Stimulated activated naive CD4-positive, alpha-beta T cell treated with Interleukin-2 at 50 U/mL for 16 hours (primary cell): ENCODE results near the gene CBFA2T2.
"Not testable (repeated sequence)": the region's sequence is repeated elsewhere in the genome, so short reads cannot be mapped to it uniquely, and the experiment has no call there.

Experiments
- DNase-seq: peaks from one replicate; lab custom pipeline; 2025; lab: John Stamatoyannopoulos, UW

Gene CBFA2T2

GRCh38 chr20:33507461-33507860, 17.6 kb downstream of the CBFA2T2 start:
- no peak for DNase-seq

- DNase-seq = not testable (repeated sequence)
Measured at GRCh38 chr20:33508015-33508414, 18.1 kb downstream of the CBFA2T2 start.

GRCh38 chr20:33509057-33509456, 19.2 kb downstream of the CBFA2T2 start:
- not testable (repeated sequence) for DNase-seq

- not testable (repeated sequence) for DNase-seq
Measured at GRCh38 chr20:33511876-33512275, 22.0 kb downstream of the CBFA2T2 start.

- DNase-seq = no peak
Measured at GRCh38 chr20:33515569-33516216, 25.8 kb downstream of the CBFA2T2 start.

GRCh38 chr20:33516882-33517281, 27.0 kb downstream of the CBFA2T2 start:
- DNase-seq = no peak

GRCh38 chr20:33518071-33518470, 28.2 kb downstream of the CBFA2T2 start:
- DNase-seq = no peak

GRCh38 chr20:33521461-33521860, 31.6 kb downstream of the CBFA2T2 start:
- no peak for DNase-seq

GRCh38 chr20:33522256-33522820, 32.4 kb downstream of the CBFA2T2 start:
- DNase-seq = no peak

- no peak for DNase-seq
Measured at GRCh38 chr20:33524261-33524660, 34.4 kb downstream of the CBFA2T2 start.

- no peak for DNase-seq
Measured at GRCh38 chr20:33526769-33527168, 36.9 kb downstream of the CBFA2T2 start.

- no peak for DNase-seq
Measured at GRCh38 chr20:33531047-33531877, 41.4 kb downstream of the CBFA2T2 start.

GRCh38 chr20:33531885-33532284, 42.0 kb downstream of the CBFA2T2 start:
- DNase-seq = no peak

- DNase-seq = no peak
Measured at GRCh38 chr20:33532753-33533459, 43.0 kb downstream of the CBFA2T2 start.

GRCh38 chr20:33535717-33536116, 45.8 kb downstream of the CBFA2T2 start:
- DNase-seq = not testable (repeated sequence)

GRCh38 chr20:33537608-33538007, 47.7 kb downstream of the CBFA2T2 start:
- DNase-seq = no peak

GRCh38 chr20:33539129-33539528, 49.2 kb downstream of the CBFA2T2 start:
- no peak for DNase-seq

GRCh38 chr20:33540427-33540826, 50.5 kb downstream of the CBFA2T2 start:
- no peak for DNase-seq

- DNase-seq = no peak
Measured at GRCh38 chr20:33541074-33541473, 51.2 kb downstream of the CBFA2T2 start.

GRCh38 chr20:33541797-33542196, 51.9 kb downstream of the CBFA2T2 start:
- DNase-seq = no peak

GRCh38 chr20:33545763-33546162, 55.9 kb downstream of the CBFA2T2 start:
- no peak for DNase-seq

- no peak for DNase-seq
Measured at GRCh38 chr20:33549229-33549999, 59.5 kb downstream of the CBFA2T2 start.
